HL-60 (cell line): ENCODE data around the gene MRPL21.

ENCODE experiments used
- GABPA ChIP-seq: IDR thresholded peaks from 2 replicates; pipeline ENCODE4 v1.6.1; 2012; ENCODE audit warnings: low read depth
- POLR2AphosphoS5 ChIP-seq: IDR thresholded peaks from 2 replicates; pipeline ENCODE4 v1.6.1; 2012; ENCODE audit warnings: low read depth
- REST ChIP-seq: IDR thresholded peaks from 2 replicates; pipeline ENCODE4 v1.6.1; 2012; ENCODE audit warnings: low read depth; ENCODE audit not compliant: insufficient replicate concordance
- TF ChIP-seq, protein P1 (sequence below): IDR thresholded peaks from one replicate; pipeline ENCODE4 v1.5.1; 2011; ENCODE audit warnings: low read length, control low read depth, inconsistent platforms; ENCODE audit not compliant: insufficient read depth

- TF ChIP-seq, protein P1, sequence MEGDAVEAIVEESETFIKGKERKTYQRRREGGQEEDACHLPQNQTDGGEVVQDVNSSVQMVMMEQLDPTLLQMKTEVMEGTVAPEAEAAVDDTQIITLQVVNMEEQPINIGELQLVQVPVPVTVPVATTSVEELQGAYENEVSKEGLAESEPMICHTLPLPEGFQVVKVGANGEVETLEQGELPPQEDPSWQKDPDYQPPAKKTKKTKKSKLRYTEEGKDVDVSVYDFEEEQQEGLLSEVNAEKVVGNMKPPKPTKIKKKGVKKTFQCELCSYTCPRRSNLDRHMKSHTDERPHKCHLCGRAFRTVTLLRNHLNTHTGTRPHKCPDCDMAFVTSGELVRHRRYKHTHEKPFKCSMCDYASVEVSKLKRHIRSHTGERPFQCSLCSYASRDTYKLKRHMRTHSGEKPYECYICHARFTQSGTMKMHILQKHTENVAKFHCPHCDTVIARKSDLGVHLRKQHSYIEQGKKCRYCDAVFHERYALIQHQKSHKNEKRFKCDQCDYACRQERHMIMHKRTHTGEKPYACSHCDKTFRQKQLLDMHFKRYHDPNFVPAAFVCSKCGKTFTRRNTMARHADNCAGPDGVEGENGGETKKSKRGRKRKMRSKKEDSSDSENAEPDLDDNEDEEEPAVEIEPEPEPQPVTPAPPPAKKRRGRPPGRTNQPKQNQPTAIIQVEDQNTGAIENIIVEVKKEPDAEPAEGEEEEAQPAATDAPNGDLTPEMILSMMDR = no peak
- TF ChIP-seq POLR2AphosphoS5 (no peak), GABPA (no peak), REST (no peak)
Observed at GRCh38 chr11:68934321-68934645, 30.7 kb upstream of the MRPL21 start.
